Fibroblast of pulmonary artery (primary cell): ENCODE measurements around the gene ANKFY1.

Experiments used
- DNase-seq: peaks from one replicate; pipeline ENCODE4 v3.0.0-alpha.2; 2010; ENCODE audit warnings: low read depth
- H3K4me3 ChIP-seq: replicated peaks from 2 replicates; pipeline ENCODE4 v1.5.1; 2011; ENCODE audit warnings: low read depth, mild to moderate bottlenecking, control low read depth, low read length, moderate library complexity
- TF ChIP-seq, protein P1 (sequence below): IDR thresholded peaks from 2 replicates; pipeline ENCODE4 v1.5.1; 2011; ENCODE audit warnings: mild to moderate bottlenecking, control low read depth, low read length, inconsistent platforms; ENCODE audit errors: missing control alignments

ANKFY1 gene

DNA sequence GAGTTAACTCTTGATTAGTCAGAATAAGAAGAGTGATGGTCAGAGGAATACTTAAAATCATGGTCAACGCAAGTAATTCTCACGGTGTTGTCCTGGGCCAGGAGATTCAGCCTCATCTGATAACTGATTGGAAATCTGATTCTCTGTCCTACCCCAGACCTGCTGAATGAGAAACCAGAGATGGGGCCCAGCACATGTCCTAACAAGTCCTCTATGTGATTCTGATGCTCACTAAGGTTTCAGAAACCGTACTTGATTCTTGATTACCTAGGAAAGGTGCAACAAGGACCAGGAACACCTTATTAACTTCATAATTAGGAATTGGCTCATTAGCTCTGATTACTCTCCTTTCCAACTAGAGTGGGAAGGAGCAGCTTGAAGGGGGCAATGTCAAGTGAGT, 44.5 kb downstream of the ANKFY1 start:
- TF ChIP-seq, protein P1, sequence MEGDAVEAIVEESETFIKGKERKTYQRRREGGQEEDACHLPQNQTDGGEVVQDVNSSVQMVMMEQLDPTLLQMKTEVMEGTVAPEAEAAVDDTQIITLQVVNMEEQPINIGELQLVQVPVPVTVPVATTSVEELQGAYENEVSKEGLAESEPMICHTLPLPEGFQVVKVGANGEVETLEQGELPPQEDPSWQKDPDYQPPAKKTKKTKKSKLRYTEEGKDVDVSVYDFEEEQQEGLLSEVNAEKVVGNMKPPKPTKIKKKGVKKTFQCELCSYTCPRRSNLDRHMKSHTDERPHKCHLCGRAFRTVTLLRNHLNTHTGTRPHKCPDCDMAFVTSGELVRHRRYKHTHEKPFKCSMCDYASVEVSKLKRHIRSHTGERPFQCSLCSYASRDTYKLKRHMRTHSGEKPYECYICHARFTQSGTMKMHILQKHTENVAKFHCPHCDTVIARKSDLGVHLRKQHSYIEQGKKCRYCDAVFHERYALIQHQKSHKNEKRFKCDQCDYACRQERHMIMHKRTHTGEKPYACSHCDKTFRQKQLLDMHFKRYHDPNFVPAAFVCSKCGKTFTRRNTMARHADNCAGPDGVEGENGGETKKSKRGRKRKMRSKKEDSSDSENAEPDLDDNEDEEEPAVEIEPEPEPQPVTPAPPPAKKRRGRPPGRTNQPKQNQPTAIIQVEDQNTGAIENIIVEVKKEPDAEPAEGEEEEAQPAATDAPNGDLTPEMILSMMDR: no peak

DNA sequence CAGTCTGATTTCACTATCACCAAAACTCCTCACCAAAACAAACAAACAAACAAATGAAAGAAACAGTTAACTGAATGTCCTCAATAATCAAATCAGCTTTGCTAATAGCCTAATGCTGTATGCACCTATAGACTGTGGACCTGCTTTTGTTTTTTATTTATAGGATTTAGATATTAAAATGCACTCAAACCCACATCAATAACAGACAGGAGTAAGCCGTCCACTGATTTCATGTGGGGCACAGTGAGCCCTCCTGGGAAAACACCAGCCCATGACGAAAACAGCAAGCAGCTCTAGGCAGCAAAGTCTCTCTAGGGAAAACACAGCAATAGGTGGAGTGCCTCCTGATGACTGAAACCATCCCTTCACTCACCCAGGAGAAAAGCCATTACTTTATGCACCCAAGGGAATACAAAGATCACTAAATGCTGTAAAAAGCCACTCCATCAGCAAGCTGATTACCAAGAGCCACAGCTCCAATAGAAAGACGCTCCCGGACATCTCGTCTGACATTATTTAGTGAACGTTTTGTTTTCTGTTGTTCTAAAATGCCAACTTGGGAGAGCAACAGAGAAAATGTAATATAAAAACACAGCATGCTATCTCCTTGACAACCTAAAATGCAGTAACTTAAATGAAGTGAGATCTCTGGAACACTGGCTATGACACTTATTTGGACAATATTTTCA, 47.8 kb downstream of the ANKFY1 start:
- DNase-seq: no peak
- H3K4me3 ChIP-seq: no peak overlapping the region
- TF ChIP-seq, protein P1: no peak

More for the DNA sequence above, 44.5 kb downstream of the ANKFY1 start:
- DNase-seq: no peak
- H3K4me3 ChIP-seq: no peak overlapping the region

DNA sequence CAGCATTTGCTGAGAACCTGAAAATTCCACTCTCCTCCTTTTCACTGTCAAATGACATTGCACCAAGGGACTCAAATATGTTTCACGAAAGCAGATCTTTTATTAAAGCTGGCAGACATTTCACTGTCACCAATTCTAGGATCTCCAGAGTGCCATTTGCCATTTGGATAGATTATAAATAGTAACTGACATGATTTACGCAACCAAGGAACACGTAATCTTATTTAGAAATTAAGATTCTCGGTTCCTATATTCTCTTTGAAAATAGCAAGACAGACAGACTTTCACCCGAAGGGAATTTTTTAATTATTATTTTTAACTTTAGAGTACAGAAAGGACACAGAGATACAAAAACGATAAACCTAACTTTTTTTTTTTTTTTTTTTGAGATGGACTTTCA, 49.6 kb downstream of the ANKFY1 start:
- H3K4me3 ChIP-seq: no peak overlapping the region
- TF ChIP-seq, protein P1: no peak
- no peak for DNase-seq

DNA sequence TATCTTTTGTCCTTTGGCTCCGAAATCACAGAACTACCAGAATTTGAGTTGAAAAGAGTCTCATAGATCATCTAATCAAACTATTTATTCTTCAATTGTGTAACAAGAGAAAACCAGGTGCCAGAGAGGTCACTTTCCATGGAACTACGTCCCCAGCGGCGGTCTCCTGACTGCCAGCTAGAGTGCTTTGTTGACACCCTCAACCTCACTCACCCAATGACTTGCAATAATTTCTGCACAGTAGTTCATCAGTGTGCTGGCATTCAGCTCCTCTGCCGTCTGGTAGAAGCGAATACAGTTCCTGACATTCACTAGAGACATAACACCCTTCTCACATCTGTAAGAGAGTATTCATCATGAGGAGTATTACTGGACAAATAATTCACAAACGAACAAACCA, 54.2 kb downstream of the ANKFY1 start:
- DNase-seq: no peak
- TF ChIP-seq, protein P1: no peak

DNA sequence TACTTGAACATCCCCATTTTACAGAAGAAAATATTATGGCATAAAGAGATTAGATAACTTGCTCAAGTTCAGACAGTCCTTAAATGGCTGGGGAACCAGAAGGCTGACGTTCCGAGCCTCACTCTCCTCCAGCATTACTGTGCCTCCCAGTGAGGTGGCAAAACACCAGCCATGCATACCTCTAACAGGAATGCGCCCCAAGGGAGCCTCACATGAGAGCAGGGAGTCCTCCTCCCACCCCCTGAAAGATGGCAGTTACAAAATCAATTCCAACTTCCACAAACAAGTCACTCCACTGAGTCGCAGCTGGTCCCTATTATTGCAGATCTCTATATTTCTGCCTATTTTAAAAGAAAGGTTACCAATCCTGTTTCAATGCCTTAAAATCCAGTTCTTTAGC, 55.5 kb downstream of the ANKFY1 start:
- no peak overlapping the region for H3K4me3 ChIP-seq
- DNase-seq: no peak
- TF ChIP-seq, protein P1: no peak

More for the DNA sequence above, 54.2 kb downstream of the ANKFY1 start:
- no peak overlapping the region for H3K4me3 ChIP-seq

DNA sequence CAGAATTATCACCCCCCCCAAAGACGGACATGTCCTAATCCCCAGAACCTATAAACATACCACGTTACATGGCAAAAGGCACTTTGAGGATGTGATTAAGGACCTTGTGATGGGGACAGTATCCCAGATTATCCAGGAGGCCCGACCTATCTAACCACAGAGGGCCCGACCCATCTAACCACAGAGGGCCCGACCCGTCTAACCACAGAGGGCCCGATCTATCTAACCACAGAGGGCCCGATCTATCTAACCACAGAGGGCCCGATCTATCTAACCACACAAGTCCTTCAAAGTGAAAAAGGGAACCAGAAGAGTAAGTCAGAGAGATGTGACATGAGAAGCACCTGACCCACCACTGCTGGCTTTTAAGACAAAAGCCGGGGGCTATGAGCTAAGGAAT, 56.8 kb downstream of the ANKFY1 start:
- no peak for DNase-seq
- no peak overlapping the region for H3K4me3 ChIP-seq
- TF ChIP-seq, protein P1: no peak

DNA sequence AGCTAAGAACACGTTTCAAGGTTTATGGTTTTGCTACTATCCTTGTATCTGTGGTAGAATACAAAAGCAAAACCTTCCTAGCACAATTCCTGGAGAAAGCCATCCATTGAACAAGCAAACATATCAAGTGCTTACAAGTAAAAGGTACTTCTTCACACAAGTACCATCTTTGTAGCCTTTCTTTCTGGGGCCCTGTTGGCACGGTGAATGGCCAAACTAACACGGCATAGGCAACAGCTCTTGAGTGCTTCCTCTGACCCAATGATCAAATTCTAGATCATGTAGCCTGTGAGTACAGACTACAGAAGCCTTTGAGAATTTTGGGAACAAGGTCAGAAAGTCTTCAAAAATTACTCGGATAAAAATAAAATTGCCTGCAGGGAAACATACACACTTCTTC, 57.9 kb downstream of the ANKFY1 start:
- DNase-seq: no peak
- H3K4me3 ChIP-seq: no peak overlapping the region
- TF ChIP-seq, protein P1: no peak
